Gastrocnemius medialis (tissue), 4 donors: Measurements from ENCODE around the gene FEN1. TPM values are rescaled to one million over a fixed set of nuclear protein-coding genes. Genes with fewer than 3 reads are reported as not detected.
A peak's percentile ranks its signal among the peaks of the same experiment; 100 is the strongest.

ENCODE experiments used
- ATAC-seq, 2 donors: fragments of 150-250 bp; one replicate each; pipeline ENCODE4 v1.9.1; 2016
- DNase-seq, 2 donors: peaks; one replicate each; pipeline ENCODE4 v3.0.0-alpha.2; 2019
- H3K27ac ChIP-seq, 4 donors: fragments of 200-600 bp; sonication (generic); 1 replicate in 1 of 4; 2 replicates in 3 of 4; pipeline ENCODE4 v1.5.1; 2016 to 2018; ENCODE audit warnings: mild to moderate bottlenecking in 2 of 4, moderate library complexity in 1 of 4
- H3K27me3 ChIP-seq, 3 donors: fragments of 200-600 bp; sonication (generic) in 2 of 3; 1 replicate in 1 of 3; 2 replicates in 2 of 3; pipeline versions ENCODE4 v1.5.1 to v1.6.0; 2016 to 2019; ENCODE audit warnings: mild to moderate bottlenecking in 1 of 3, moderate library complexity in 1 of 3
- H3K36me3 ChIP-seq, 2 donors: fragments of 200-600 bp; sonication (generic) in 1 of 2; one replicate each; pipeline ENCODE4 v1.5.1; 2017 to 2018
- H3K4me1 ChIP-seq, 2 donors: fragments of 200-600 bp; sonication (generic) in 1 of 2; one replicate each; pipeline ENCODE4 v1.5.1; 2016 to 2017; ENCODE audit warnings: mild to moderate bottlenecking in 2 of 2
- H3K4me3 ChIP-seq, 4 donors: fragments of 200-600 bp; sonication (generic) in 3 of 4; 1 replicate in 1 of 4; 2 replicates in 3 of 4; pipeline ENCODE4 v1.5.1; 2016 to 2019; ENCODE audit warnings: mild to moderate bottlenecking in 2 of 4
- H3K9me3 ChIP-seq, 3 donors: fragments of 200-600 bp; sonication (generic) in 2 of 3; 1 replicate in 1 of 3; 2 replicates in 2 of 3; pipeline ENCODE4 v1.5.1; 2016 to 2019
- CTCF ChIP-seq, 5 experiments: fragments of 450-650 bp in 3 of 5; fragments of 200-600 bp in 2 of 5; sonication (generic) in 2 of 5; IDR thresholded peaks in 4 of 5; conservative IDR thresholded peaks in 1 of 5; 1 replicate in 4 of 5; 2 replicates in 1 of 5; pipeline ENCODE4 v1.5.1; 2016 to 2019; ENCODE audit warnings: antibody characterized with exemption in 5 of 5, mild to moderate bottlenecking in 3 of 5, moderate library complexity in 3 of 5
- POLR2A ChIP-seq, 2 donors: fragments of 450-650 bp; IDR thresholded peaks; one replicate each; pipeline ENCODE4 v1.6.1; 2017; ENCODE audit warnings: antibody characterized with exemption in 2 of 2, mild to moderate bottlenecking in 2 of 2, moderate library complexity in 2 of 2
- in situ Hi-C, 4 donors: fragments of 200-750 bp; cut with MboI; loops; one replicate each; pipeline versions ENCODE4 v1.15.0 to v1.8.0; 2017; ENCODE audit warnings: low sequenced_read_pairs in 4 of 4
- intact Hi-C: fragments of 100-400 bp; cut with DNase I; formaldehyde crosslinking; loops from one replicate; pipeline ENCODE4 v1.15.1; 2023; ENCODE audit warnings: low total_unique reads
- total RNA-seq, 4 donors: library from RNA; depleted of rRNA; stranded (reverse); fragments of >200 nt; gene quantifications; one replicate each; pipeline versions ENCODE4 v1.1.0 to v1.2.3, GENCODE V29; 2016

The FEN1 gene
- total RNA-seq, 4 donors from 2014 or later = 7.4 to 15.7 (median 9.5) TPM

DNA sequence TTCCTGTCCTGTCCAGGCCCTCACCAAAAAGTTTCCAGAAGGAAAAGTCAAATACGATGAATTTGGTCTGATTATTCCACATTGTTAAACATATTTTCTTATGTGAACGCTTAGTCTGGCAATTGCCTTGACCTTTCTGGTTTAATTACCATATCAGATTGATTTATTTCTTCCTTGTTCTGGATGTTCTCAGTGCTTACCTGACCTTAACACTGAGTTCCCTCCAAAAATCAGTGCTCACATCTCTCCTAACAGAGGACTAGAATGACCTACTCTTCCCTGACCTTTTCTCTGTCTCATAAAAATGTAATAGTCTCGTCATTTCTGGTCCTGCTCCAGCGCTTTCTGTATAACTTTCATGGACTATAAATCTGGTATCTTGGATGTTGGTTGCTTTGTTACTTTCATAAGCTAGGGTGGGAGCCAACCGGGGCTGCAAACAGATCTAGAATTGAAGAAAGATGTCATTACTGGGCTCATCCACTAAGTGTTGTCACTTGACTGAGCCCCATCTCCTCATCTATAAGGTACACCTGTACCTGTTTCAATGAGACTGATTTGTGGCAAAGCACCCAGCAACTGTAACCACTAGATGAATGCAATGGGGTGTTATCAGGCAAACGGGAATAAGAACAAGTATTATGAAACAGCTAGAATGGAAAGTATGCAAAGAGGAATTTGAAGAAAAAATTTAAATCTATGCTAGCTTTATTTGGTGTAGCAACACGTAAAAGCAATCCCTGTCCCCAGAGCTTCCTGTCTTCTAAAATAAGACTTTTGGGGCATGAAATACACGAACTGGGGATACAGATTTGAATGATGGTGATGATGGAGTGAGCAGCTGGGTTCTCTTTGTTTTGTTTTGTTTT lies 37.8 kb downstream of the FEN1 start:
- ATAC-seq (peak in 1 of 2 donors; percentile 29), DNase-seq (no peak)
- TF ChIP-seq CTCF (IDR thresholded peaks at IDR 0.05 in 4 of 5, conservative IDR thresholded peaks at IDR 0.05 in 1 of 5) (no peak), POLR2A (IDR thresholded peaks at IDR 0.05) (no peak)
- H3K27me3 ChIP-seq = peaks cover 21 to 39% (median 27%) of the 10 kb centered on the region in 3 donors
- no peaks in the 10 kb centered on the region for H3K9me3 ChIP-seq
- peak overlapping the region; percentile 57 to 74 (median 69) for H3K27ac ChIP-seq
- H3K4me3 ChIP-seq = peak overlapping the region in 1 of 4 donors; percentile 1
- no peaks in the 10 kb centered on the region for H3K36me3 ChIP-seq
- H3K4me1 ChIP-seq = peaks cover 10 to 20% of the 10 kb centered on the region in 2 donors
- in situ Hi-C loops (no loop called here), intact Hi-C loops (no loop called here)

GRCh38 chr11:61832207-61832606 lies 39.5 kb downstream of the FEN1 start:
- no peaks in the 10 kb centered on the region for H3K36me3 ChIP-seq
- DNase-seq = no peak
- TF ChIP-seq CTCF (IDR thresholded peaks at IDR 0.05 in 4 of 5, conservative IDR thresholded peaks at IDR 0.05 in 1 of 5) (no peak), POLR2A (IDR thresholded peaks at IDR 0.05) (no peak)
- peaks cover 16 to 20% of the 10 kb centered on the region in 2 donors for H3K4me1 ChIP-seq
- H3K9me3 ChIP-seq = no peaks in the 10 kb centered on the region
- in situ Hi-C loops = no loop called here
- intact Hi-C loops = no loop called here
- peak overlapping the region in 1 of 4 donors; percentile 74 for H3K27ac ChIP-seq
- H3K4me3 ChIP-seq = no peak overlapping the region
- no peak for ATAC-seq
- peaks cover 19 to 31% (median 23%) of the 10 kb centered on the region in 3 donors for H3K27me3 ChIP-seq

GRCh38 chr11:61832754-61833153 lies 40.0 kb downstream of the FEN1 start:
- in situ Hi-C loops (no loop called here), intact Hi-C loops (no loop called here)
- TF ChIP-seq CTCF (IDR thresholded peaks at IDR 0.05 in 4 of 5, conservative IDR thresholded peaks at IDR 0.05 in 1 of 5) = no peak
- TF ChIP-seq POLR2A (IDR thresholded peaks at IDR 0.05) = no peak
- peaks cover 16 to 20% of the 10 kb centered on the region in 2 donors for H3K4me1 ChIP-seq
- H3K36me3 ChIP-seq = no peaks in the 10 kb centered on the region
- no peaks in the 10 kb centered on the region for H3K9me3 ChIP-seq
- peak overlapping the region in 1 of 4 donors; percentile 74 for H3K27ac ChIP-seq
- no peak overlapping the region for H3K4me3 ChIP-seq
- peaks cover 16 to 26% (median 18%) of the 10 kb centered on the region in 3 donors for H3K27me3 ChIP-seq
- DNase-seq (no peak), ATAC-seq (no peak)

DNA sequence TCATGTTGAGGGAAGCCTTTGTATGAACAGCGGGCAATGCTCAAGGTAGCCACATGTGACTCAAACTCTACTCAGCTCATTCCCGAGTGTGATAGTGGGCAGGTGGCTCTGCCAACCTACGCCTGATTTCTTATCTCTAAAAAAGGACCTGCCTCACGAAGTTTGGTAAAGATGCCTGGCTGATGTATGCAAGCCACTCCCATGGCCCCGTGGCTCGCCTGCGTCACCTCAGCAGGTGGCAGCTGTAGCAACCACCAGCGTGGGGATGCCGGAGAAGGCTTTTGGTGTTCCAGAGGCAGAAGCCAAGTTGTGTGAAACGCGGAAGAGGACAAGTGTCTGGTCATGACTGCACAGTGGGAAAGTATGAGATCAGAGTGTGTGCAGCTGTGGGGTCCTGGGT lies 40.8 kb downstream of the FEN1 start:
- ATAC-seq = no peak
- no peak for TF ChIP-seq POLR2A (IDR thresholded peaks at IDR 0.05)
- in situ Hi-C loops (no loop called here), intact Hi-C loops (no loop called here)
- H3K36me3 ChIP-seq = no peaks in the 10 kb centered on the region
- H3K9me3 ChIP-seq = no peaks in the 10 kb centered on the region
- peaks cover 15 to 16% of the 10 kb centered on the region in 2 donors for H3K4me1 ChIP-seq
- H3K27me3 ChIP-seq = peaks cover 9 to 19% (median 10%) of the 10 kb centered on the region in 3 donors
- H3K27ac ChIP-seq = peak overlapping the region; percentile 11 to 65 (median 40)
- no peak overlapping the region for H3K4me3 ChIP-seq
- no peak for DNase-seq

DNA sequence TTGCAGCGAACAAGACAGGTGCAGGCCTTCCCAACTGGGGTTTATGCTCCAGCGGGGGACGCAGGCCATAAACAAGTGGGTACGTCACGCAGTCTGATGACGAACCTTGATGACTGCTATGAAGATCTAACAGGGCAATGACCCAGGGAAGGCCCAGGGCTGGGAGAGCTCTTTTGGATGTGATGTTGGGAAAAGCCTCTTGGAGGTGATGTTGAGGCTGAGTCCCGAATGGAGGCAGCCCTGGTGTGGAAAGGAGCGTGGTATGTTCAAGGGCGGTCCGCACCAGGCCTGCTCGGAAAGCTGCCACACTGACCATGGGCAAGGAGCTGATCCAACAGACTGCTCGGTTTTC lies 41.2 kb downstream of the FEN1 start:
- peak overlapping the region; percentile 38 to 65 (median 53) for H3K27ac ChIP-seq
- H3K9me3 ChIP-seq = no peaks in the 10 kb centered on the region
- DNase-seq = no peak
- intact Hi-C loops = no loop called here
- no peak overlapping the region for H3K4me3 ChIP-seq
- no peak for TF ChIP-seq CTCF (IDR thresholded peaks at IDR 0.05 in 4 of 5, conservative IDR thresholded peaks at IDR 0.05 in 1 of 5)
- no peak for TF ChIP-seq POLR2A (IDR thresholded peaks at IDR 0.05)
- no peaks in the 10 kb centered on the region for H3K36me3 ChIP-seq
- in situ Hi-C loops = no loop called here
- ATAC-seq = peak in 1 of 2 donors; percentile 4
- peaks cover 5 to 14% (median 7%) of the 10 kb centered on the region in 3 donors for H3K27me3 ChIP-seq
- peaks cover 11 to 15% of the 10 kb centered on the region in 2 donors for H3K4me1 ChIP-seq
